HEK293 (cell line): ENCODE results near the gene SLC16A1.

Experiments
- HOXD13 ChIP-seq: sonication (generic); formaldehyde crosslinking; IDR thresholded peaks from 2 replicates; pipeline ENCODE4 v1.8.0; 2022; ENCODE audit warnings: missing genetic modification reagents, borderline replicate concordance
- SCRT2 ChIP-seq: fragments of 450-650 bp; formaldehyde crosslinking; IDR thresholded peaks from 2 replicates; pipeline ENCODE4 v1.5.1; 2016; ENCODE audit warnings: missing biosample characterization, missing genetic modification characterization
- ZSCAN18 ChIP-seq: fragments of 450-650 bp; formaldehyde crosslinking; IDR thresholded peaks from 2 replicates; pipeline ENCODE4 v1.5.1; 2016; ENCODE audit warnings: missing biosample characterization, missing genetic modification characterization

DNA sequence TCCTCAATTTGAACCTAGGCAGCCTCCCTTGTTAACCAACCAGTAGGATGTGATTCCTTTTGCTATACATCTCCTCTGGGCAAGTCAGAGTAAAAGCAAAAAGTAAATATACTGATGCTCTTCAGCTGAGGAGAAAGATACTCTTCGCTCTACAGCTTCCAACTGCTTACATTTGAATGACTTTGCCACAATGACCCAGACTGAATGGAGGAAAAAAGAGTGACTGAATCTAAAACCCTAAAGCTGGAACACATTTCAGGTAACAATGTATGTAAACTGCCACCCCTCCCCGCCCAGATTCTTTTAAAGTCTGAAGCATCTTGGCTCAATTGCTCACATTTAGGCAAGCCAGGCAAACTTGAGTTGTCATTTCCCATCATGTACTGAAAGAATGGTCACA lies 46.1 kb downstream of the SLC16A1 start:
- TF ChIP-seq HOXD13 (CRISPR knock-in tag) (no peak), SCRT2 (no peak), ZSCAN18 (tag by site-specific recombination) (no peak)
